NOMO-1 treated with dmso at 0.1 percent for 144 hours (cell line): ENCODE results near the gene WDR17.

ENCODE experiments used
- DNase-seq: peaks from one replicate; lab custom pipeline; 2025; ENCODE audit not compliant: unreplicated experiment; lab: John Stamatoyannopoulos, UW

The WDR17 gene

GRCh38 chr4:176065435-176066291, at the start of gene WDR17:
WDR17 (plus strand) TSS chr4:176065841; CDS start chr4:176111581, 45,740 bp downstream.
- peak; percentile 55 for DNase-seq

- no peak for DNase-seq
Measured at GRCh38 chr4:176016601-176017000, 49.0 kb upstream of the WDR17 start.

GRCh38 chr4:176020481-176021085, 45.1 kb upstream of the WDR17 start:
- DNase-seq = no peak

- no peak for DNase-seq
Measured at GRCh38 chr4:176030391-176030790, 35.2 kb upstream of the WDR17 start.

GRCh38 chr4:176031922-176032321, 33.7 kb upstream of the WDR17 start:
- no peak for DNase-seq

- no peak for DNase-seq
Measured at GRCh38 chr4:176032454-176032853, 33.2 kb upstream of the WDR17 start.

GRCh38 chr4:176034499-176034898, 31.1 kb upstream of the WDR17 start:
- DNase-seq = no peak

- DNase-seq = no peak
Measured at GRCh38 chr4:176034936-176035335, 30.7 kb upstream of the WDR17 start.

GRCh38 chr4:176036585-176037205, 28.9 kb upstream of the WDR17 start:
- DNase-seq = no peak

GRCh38 chr4:176038789-176039188, 26.9 kb upstream of the WDR17 start:
- DNase-seq = no peak

GRCh38 chr4:176042195-176042594, 23.4 kb upstream of the WDR17 start:
- DNase-seq = no peak

- DNase-seq = no peak
Measured at GRCh38 chr4:176043838-176044588, 21.6 kb upstream of the WDR17 start.

GRCh38 chr4:176044589-176044951, 21.1 kb upstream of the WDR17 start:
- DNase-seq = no peak

GRCh38 chr4:176048631-176049030, 17.0 kb upstream of the WDR17 start:
- DNase-seq = no peak

GRCh38 chr4:176052744-176053143, 12.9 kb upstream of the WDR17 start:
- no peak for DNase-seq

GRCh38 chr4:176053785-176054184, 11.9 kb upstream of the WDR17 start:
- no peak for DNase-seq

GRCh38 chr4:176054942-176055341, 10.7 kb upstream of the WDR17 start:
- no peak for DNase-seq

GRCh38 chr4:176063718-176064117, 1.9 kb upstream of the WDR17 start:
- no peak for DNase-seq

GRCh38 chr4:176064539-176064938, 1.1 kb upstream of the WDR17 start:
- no peak for DNase-seq

GRCh38 chr4:176066757-176067156, 1.1 kb downstream of the WDR17 start:
- no peak for DNase-seq

GRCh38 chr4:176077561-176077960, 11.9 kb downstream of the WDR17 start:
- no peak for DNase-seq
